Camera-type eye (tissue), 1 donor: Measurements from ENCODE around the gene KRT7. TPM values are rescaled to one million over a fixed set of nuclear protein-coding genes. Genes with fewer than 3 reads are reported as not detected.

Experiments used
- total RNA-seq: library from RNA; depleted of rRNA; stranded (reverse); fragments of >200 nt; gene quantifications from one replicate; pipeline ENCODE4 v1.2.3, GENCODE V29; 2014

KRT7 gene
- total RNA-seq, result 12.1 TPM

GRCh38 chr12:52232674-52233461 is at the start of gene KRT7:
TSS of gene KRT7 (plus strand) at chr12:52233243. CDS start at chr12:52233297, 54 bp downstream.

DNA sequence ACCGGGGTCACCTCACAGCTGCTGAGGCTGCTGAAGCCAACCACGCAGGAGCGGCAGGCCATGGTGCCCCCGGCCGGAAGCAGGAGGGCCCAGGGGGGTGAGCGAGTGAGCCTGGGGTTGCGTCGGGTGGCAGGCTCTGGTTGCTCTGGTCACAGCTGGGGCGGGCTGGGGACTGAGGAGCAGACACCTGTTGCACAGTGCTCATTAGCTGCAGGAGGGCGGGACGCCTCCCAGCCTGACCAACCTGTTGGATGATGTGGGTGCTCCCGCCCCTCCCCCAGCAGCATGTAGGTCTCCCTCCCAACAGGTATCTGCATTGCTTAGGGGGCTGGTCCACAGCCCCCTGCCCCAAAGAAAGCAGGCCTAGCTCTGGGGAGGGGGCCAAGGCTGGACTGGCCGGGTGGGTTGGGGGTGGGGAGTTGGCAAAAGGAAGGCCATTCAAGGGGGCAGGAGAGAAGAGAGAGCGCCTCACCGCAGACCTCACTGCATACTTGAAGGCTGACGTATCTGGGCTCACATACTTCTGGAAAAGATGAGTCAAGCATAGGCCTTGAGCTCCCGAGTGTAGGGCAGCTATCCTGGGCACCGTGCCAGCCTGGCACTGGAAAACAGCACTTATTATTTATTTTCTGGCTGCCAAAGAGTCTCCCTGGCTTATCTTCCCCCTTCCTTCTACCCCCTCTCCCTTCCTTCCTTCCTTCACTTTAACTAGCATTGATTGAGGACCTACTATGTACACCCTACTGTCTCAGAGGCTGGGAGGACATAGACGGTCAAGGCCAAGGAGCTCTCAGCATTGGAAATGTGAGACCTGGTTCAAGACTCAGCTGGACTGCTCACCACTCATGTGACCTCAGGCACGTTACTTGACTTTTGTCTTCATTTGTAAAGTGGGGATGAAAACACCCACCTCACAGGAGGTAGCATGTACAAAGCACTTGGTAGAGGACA is 40.9 kb upstream of the KRT7 start, which contains the start of gene KRT80:
Gene KRT80, minus strand, starts transcription at position 174 of the 951 bp plus-strand sequence. Its CDS starts 112 bp downstream, at position 62.

GRCh38 chr12:52274521-52275120 is 41.6 kb downstream of the KRT7 start, which contains the start of gene KRT86:
TSS of gene KRT86 (plus strand) at chr12:52274645. CDS start at chr12:52301917, 27,272 bp downstream.

GRCh38 chr12:52291267-52291935 is 58.4 kb downstream of the KRT7 start, which contains the start of gene KRT81:
TSS of gene KRT81 (minus strand) at chr12:52291534. CDS start at chr12:52291465, 69 bp downstream.

Other genes starting within 250 kb of the KRT7 start
- 7.5 TPM for gene TAMALIN, start 226.3 kb upstream of the KRT7 start, total RNA-seq
- 58.5 TPM for gene NR4A1, start 181.8 kb upstream of the KRT7 start, total RNA-seq
- 25.0 TPM for gene ATG101, start 163.3 kb upstream of the KRT7 start, total RNA-seq
- not detected for gene SMIM41, start 153.5 kb upstream of the KRT7 start, total RNA-seq
- 1.6 TPM for gene KRT80, start 41.2 kb upstream of the KRT7 start, total RNA-seq
- not detected for gene KRT86, start 41.4 kb downstream of the KRT7 start, total RNA-seq
- 0.22 TPM for gene KRT81, start 58.3 kb downstream of the KRT7 start, total RNA-seq
- not detected for gene KRT83, start 88.2 kb downstream of the KRT7 start, total RNA-seq
- 0.27 TPM for gene KRT85, start 134.2 kb downstream of the KRT7 start, total RNA-seq
- gene KRT84, start 152.4 kb downstream of the KRT7 start, total RNA-seq, result not detected
- not detected for gene KRT82, start 173.1 kb downstream of the KRT7 start, total RNA-seq
- 0.71 TPM for gene KRT75, start 201.1 kb downstream of the KRT7 start, total RNA-seq
- 1.2 TPM for gene KRT6B, start 218.9 kb downstream of the KRT7 start, total RNA-seq
- gene KRT6C, start 240.6 kb downstream of the KRT7 start, total RNA-seq, result not detected